HepG2 (cell line): ENCODE data around the gene FAM117A. TPM values are rescaled to one million over a fixed set of nuclear protein-coding genes. Genes with fewer than 3 reads are reported as not detected.

Experiments used
- FOXJ3 ChIP-seq: sonication (generic); formaldehyde crosslinking; IDR thresholded peaks from 2 replicates; pipeline ENCODE4 v1.4.0; 2020; ENCODE audit warnings: missing genetic modification reagents, mild to moderate bottlenecking, borderline replicate concordance
- HMGA1 ChIP-seq: sonication (generic); formaldehyde crosslinking; conservative IDR thresholded peaks from 2 replicates; pipeline ENCODE4 v1.4.0; 2020; ENCODE audit warnings: missing genetic modification reagents
- PAX8 ChIP-seq: sonication (generic); formaldehyde crosslinking; IDR thresholded peaks from 2 replicates; pipeline ENCODE4 v1.8.0; 2022; ENCODE audit warnings: mild to moderate bottlenecking, missing genetic modification reagents, borderline replicate concordance
- TGIF2 ChIP-seq: IDR thresholded peaks from 2 replicates; pipeline ENCODE4 v1.6.1; 2016; ENCODE audit warnings: control low read depth, missing compliant biosample characterization
- ZNF136 ChIP-seq: sonication (generic); formaldehyde crosslinking; IDR thresholded peaks from 2 replicates; pipeline ENCODE4 v1.8.1; 2022; ENCODE audit warnings: low read depth, mild to moderate bottlenecking, moderate library complexity, missing genetic modification reagents
- polyA plus RNA-seq, 8 experiments: library from polyadenylated mRNA; depleted of rRNA in 3 of 8; stranded (reverse) in 7 of 8; unstranded in 1 of 8; fragments of >200 nt; fragmentation: Illumina TruSeq in 4 of 8; extraction: Trizol in 4 of 8; gene quantifications; 2 replicates each; pipeline versions ENCODE4 v1.2.1 to v1.2.3, GENCODE V29; 2011 to 2016; ENCODE audit warnings: low read depth in 4 of 8, missing spikeins in 1 of 8, mixed read lengths in 1 of 8; ENCODE audit not compliant: insufficient read depth in 1 of 8
- total RNA-seq, 5 experiments: library from RNA; depleted of rRNA; stranded (reverse); fragments of >200 nt; fragmentation: Illumina TruSeq; extraction: Trizol; gene quantifications; 2 replicates each; pipeline ENCODE4 v1.2.3, GENCODE V29; 2016; ENCODE audit warnings: low read depth in 1 of 5
- TF ChIP-seq, protein P1 (sequence below): sonication (generic); formaldehyde crosslinking; IDR thresholded peaks from 2 replicates; pipeline ENCODE4 v1.8.1; 2022; ENCODE audit warnings: low read depth, mild to moderate bottlenecking, missing genetic modification reagents
- TF ChIP-seq, protein P2 (sequence below): sonication (generic); formaldehyde crosslinking; IDR thresholded peaks from 2 replicates; pipeline ENCODE4 v1.5.0; 2020; ENCODE audit warnings: missing genetic modification reagents
- TF ChIP-seq, protein P3 (sequence below): sonication (generic); formaldehyde crosslinking; IDR thresholded peaks from 2 replicates; pipeline ENCODE4 v1.4.0; 2020; ENCODE audit warnings: mild to moderate bottlenecking, missing genetic modification reagents
- TF ChIP-seq, protein P4 (sequence below), 2 experiments: sonication (generic) in 1 of 2; formaldehyde crosslinking in 1 of 2; IDR thresholded peaks; 2 replicates each; pipeline versions ENCODE4 v1.5.1 to v1.6.1; 2011 to 2020; ENCODE audit warnings: borderline replicate concordance in 1 of 2, low read depth in 1 of 2, low read length in 1 of 2, mild to moderate bottlenecking in 1 of 2, missing genetic modification reagents in 1 of 2, moderate library complexity in 1 of 2
- TF ChIP-seq, protein P5 (sequence below): sonication (generic); formaldehyde crosslinking; IDR thresholded peaks from 2 replicates; pipeline ENCODE4 v1.5.1; 2020; ENCODE audit warnings: missing genetic modification reagents, mild to moderate bottlenecking, borderline replicate concordance

The FAM117A gene
- total and polyA plus RNA-seq, 2 of the 13 experiments (the other 11 are each of a cell fraction or from before 2014, with no cell fraction given) = 12.1 to 19.8 TPM

DNA sequence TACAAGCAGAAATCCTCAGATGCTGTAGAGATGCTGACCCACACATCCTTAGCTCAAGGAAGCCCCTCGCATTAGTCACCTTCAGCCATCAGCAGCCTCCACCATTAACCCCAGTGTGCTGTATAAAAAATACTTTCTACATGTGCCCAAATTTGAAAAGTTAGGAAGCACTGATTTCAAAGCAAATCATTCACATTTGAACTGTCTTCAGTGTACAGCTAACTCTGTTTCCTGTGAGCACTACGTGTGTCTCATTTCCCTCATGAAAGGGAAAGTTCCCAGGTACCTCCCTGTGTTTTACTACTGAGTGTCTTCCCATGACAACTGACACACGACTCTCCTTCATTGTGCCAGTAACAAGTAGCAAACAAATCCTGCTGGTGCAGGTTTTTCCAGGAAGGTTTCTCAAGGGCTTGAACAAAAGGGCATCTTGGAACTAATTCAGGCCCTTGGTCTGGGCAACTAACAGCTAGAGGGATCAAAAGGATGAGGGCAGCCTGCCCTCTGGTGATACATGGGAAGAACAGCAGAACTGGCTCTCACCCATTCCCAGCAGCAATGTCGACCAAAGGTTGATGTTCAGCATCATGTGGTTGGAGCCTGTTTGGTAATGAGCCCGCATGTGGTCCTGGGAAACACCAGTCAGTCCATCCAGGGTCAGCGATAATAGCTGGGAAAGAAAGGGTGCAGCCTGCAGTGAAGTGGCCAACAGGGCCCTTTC, 60.2 kb downstream of the FAM117A start (continued):
- TF ChIP-seq, protein P1, sequence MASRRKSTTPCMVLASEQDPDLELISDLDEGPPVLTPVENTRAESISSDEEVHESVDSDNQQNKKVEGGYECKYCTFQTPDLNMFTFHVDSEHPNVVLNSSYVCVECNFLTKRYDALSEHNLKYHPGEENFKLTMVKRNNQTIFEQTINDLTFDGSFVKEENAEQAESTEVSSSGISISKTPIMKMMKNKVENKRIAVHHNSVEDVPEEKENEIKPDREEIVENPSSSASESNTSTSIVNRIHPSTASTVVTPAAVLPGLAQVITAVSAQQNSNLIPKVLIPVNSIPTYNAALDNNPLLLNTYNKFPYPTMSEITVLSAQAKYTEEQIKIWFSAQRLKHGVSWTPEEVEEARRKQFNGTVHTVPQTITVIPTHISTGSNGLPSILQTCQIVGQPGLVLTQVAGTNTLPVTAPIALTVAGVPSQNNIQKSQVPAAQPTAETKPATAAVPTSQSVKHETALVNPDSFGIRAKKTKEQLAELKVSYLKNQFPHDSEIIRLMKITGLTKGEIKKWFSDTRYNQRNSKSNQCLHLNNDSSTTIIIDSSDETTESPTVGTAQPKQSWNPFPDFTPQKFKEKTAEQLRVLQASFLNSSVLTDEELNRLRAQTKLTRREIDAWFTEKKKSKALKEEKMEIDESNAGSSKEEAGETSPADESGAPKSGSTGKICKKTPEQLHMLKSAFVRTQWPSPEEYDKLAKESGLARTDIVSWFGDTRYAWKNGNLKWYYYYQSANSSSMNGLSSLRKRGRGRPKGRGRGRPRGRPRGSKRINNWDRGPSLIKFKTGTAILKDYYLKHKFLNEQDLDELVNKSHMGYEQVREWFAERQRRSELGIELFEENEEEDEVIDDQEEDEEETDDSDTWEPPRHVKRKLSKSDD (CRISPR knock-in tag) = peak; percentile 62; the same call in 1 of the 2 replicates
- TF ChIP-seq HMGA1 (CRISPR knock-in tag) (no peak), FOXJ3 (CRISPR knock-in tag) (no peak), PAX8 (no peak), ZNF136 (CRISPR knock-in tag) (peak; percentile 93; the same call in 1 of the 2 replicates), TGIF2 (CRISPR knock-in tag) (no peak)
- TF ChIP-seq, protein P2, sequence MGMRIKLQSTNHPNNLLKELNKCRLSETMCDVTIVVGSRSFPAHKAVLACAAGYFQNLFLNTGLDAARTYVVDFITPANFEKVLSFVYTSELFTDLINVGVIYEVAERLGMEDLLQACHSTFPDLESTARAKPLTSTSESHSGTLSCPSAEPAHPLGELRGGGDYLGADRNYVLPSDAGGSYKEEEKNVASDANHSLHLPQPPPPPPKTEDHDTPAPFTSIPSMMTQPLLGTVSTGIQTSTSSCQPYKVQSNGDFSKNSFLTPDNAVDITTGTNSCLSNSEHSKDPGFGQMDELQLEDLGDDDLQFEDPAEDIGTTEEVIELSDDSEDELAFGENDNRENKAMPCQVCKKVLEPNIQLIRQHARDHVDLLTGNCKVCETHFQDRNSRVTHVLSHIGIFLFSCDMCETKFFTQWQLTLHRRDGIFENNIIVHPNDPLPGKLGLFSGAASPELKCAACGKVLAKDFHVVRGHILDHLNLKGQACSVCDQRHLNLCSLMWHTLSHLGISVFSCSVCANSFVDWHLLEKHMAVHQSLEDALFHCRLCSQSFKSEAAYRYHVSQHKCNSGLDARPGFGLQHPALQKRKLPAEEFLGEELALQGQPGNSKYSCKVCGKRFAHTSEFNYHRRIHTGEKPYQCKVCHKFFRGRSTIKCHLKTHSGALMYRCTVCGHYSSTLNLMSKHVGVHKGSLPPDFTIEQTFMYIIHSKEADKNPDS (CRISPR knock-in tag) = no peak
- TF ChIP-seq, protein P3, sequence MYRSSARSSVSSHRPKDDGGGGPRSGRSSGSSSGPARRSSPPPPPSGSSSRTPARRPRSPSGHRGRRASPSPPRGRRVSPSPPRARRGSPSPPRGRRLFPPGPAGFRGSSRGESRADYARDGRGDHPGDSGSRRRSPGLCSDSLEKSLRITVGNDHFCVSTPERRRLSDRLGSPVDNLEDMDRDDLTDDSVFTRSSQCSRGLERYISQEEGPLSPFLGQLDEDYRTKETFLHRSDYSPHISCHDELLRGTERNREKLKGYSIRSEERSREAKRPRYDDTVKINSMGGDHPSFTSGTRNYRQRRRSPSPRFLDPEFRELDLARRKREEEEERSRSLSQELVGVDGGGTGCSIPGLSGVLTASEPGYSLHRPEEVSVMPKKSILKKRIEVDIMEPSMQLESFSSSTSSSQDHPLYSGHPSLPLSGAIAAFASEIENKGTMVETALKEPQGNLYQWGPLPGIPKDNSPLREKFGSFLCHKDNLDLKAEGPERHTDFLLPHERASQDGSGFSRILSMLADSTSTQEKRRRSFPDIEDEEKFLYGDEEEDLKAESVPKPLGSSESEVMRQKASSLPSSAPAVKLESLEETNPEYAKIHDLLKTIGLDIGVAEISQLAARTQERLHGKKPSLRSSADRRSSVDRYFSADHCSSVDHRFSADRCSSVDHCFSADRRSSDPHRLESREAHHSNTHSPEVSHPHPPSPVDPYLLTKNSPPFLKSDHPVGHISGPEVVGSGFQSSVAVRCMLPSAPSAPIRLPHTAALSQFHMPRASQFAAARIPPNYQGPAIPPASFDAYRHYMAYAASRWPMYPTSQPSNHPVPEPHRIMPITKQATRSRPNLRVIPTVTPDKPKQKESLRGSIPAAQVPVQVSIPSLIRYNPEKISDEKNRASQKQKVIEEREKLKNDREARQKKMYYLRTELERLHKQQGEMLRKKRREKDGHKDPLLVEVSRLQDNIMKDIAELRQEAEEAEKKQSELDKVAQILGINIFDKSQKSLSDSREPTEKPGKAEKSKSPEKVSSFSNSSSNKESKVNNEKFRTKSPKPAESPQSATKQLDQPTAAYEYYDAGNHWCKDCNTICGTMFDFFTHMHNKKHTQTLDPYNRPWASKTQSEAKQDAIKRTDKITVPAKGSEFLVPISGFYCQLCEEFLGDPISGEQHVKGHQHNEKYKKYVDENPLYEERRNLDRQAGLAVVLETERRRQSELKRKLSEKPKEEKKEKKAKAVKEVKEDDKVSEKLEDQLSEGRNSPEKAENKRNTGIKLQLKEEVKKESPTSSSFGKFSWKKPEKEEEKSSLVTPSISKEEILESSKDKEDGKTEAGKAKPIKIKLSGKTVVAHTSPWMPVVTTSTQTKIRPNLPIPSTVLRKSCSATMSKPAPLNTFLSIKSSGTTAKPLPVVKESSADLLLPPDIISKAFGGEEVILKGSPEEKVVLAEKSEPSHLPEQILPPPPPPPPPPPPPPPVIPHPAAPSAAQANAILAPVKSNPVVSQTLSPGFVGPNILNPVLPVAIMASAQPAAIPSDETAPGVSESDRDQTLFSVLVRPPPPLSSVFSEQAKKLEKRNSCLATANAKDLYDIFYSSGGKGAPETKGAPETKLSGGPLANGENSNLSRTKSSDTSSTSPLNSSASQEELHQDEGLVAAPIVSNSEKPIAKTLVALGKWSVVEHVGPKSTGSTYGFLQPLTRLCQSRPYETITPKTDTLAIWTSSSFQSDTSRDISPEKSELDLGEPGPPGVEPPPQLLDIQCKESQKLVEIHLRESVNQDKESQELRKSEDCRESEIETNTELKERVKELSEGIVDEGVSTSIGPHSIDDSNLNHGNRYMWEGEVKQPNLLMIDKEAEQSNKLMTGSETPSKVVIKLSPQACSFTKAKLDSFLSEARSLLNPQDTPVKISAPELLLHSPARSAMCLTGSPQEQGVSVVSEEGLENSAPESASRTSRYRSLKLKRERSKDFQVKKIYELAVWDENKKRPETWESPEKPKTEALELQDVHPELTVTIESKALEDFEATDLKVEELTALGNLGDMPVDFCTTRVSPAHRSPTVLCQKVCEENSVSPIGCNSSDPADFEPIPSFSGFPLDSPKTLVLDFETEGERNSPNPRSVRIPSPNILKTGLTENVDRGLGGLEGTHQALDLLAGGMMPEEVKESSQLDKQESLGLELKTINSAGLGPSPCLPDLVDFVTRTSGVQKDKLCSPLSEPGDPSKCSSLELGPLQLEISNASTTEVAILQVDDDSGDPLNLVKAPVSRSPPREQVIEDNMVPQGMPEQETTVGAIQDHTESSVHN = 0 out of 2 replicates have a peak, but pooled peaks have one; percentile 49
- TF ChIP-seq, protein P4, sequence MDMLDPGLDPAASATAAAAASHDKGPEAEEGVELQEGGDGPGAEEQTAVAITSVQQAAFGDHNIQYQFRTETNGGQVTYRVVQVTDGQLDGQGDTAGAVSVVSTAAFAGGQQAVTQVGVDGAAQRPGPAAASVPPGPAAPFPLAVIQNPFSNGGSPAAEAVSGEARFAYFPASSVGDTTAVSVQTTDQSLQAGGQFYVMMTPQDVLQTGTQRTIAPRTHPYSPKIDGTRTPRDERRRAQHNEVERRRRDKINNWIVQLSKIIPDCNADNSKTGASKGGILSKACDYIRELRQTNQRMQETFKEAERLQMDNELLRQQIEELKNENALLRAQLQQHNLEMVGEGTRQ (IDR thresholded peaks at IDR 0.05; ENCODE audit: low read depth, low read length) = peak; percentile 59; the same call in 1 of the 2 replicates
- TF ChIP-seq, protein P4 (CRISPR knock-in tag; IDR thresholded peaks at IDR 0.05; ENCODE audit: borderline replicate concordance) = peak; percentile 37; the same call in 1 of the 2 replicates
- TF ChIP-seq, protein P5, sequence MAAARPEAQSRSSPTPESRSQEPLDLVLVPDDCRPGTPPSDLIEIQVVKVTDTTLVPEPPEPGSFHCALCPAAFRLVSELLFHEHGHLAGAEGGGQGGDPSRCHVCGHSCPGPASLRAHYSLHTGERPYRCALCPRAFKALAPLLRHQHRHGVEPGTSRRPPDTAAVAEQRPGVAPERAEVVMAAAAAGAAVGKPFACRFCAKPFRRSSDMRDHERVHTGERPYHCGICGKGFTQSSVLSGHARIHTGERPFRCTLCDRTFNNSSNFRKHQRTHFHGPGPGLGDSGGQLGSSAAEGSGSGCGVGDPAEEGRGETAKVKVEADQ (CRISPR knock-in tag) = 0 out of 2 replicates have a peak, but pooled peaks have one; percentile 29
